ENCODE results near the gene STK24. TPM values are rescaled to one million over a fixed set of nuclear protein-coding genes. Genes with fewer than 3 reads are reported as not detected.

Gene STK24
- polyA plus RNA-seq, 1 experiment = 44.0 TPM

DNA sequence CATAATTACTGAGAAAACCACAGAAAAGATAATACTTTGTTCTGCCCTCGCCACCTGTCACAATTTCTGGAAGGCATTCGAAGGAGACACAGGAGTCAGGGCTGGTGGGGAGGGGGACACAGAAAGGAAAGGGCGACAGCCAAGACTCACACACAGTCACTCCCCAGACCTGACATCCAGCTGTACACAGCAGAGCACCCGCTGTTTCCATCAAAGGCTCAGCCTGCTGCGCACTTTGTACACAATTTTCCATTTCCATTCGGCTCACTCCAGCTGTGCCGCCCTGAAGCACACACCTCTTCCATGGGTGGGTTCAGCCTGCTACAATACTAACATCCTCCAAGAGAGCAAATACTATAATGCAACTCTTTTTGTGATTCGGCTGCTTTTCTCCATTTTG, 38.0 kb downstream of the STK24 start:
- ChIA-PET POLR2A (no interaction called here), CTCF (no interaction called here)
- H3K9me3 ChIP-seq (ENCODE audit: control insufficient read depth, insufficient read depth, low read length) = peaks cover 9% of the 10 kb centered on the region; the same call in 1 of the 2 replicates
- no peak for DNase-seq (ENCODE audit: low read depth, low spot score)
- no peak overlapping the region for H3K27ac ChIP-seq (ENCODE audit: low read depth, low read length)
- H3K27me3 ChIP-seq (ENCODE audit: control insufficient read depth, insufficient read depth, low read length) = no peaks in the 10 kb centered on the region
- TF ChIP-seq, protein P1, sequence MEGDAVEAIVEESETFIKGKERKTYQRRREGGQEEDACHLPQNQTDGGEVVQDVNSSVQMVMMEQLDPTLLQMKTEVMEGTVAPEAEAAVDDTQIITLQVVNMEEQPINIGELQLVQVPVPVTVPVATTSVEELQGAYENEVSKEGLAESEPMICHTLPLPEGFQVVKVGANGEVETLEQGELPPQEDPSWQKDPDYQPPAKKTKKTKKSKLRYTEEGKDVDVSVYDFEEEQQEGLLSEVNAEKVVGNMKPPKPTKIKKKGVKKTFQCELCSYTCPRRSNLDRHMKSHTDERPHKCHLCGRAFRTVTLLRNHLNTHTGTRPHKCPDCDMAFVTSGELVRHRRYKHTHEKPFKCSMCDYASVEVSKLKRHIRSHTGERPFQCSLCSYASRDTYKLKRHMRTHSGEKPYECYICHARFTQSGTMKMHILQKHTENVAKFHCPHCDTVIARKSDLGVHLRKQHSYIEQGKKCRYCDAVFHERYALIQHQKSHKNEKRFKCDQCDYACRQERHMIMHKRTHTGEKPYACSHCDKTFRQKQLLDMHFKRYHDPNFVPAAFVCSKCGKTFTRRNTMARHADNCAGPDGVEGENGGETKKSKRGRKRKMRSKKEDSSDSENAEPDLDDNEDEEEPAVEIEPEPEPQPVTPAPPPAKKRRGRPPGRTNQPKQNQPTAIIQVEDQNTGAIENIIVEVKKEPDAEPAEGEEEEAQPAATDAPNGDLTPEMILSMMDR (IDR thresholded peaks at IDR 0.05; ENCODE audit: low read depth, low read length) = no peak
- H3K4me3 ChIP-seq (ENCODE audit: low read depth, low read length) = no peak overlapping the region

DNA sequence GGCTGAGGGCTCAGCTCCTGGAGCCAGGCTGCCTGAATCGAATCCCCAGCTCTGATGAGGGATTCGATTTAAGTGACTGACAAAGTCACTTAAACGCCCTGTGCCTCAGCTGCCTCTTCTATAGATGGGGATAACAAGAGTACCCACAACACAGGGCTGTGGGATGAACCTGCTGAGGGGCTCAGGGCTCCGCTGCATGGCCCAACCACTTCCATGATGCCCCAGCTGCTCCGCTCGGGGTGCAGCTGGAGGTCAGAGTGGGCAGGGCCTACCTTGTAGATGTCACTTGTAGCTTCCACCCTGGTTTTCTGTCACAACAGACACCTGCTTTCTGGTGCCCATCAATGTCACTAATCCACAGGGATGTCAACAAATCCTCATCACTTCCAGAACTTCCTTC, 39.2 kb downstream of the STK24 start:
- no peaks in the 10 kb centered on the region for H3K9me3 ChIP-seq (ENCODE audit: control insufficient read depth, insufficient read depth, low read length)
- POLR2A ChIA-PET = no interaction called here
- TF ChIP-seq, protein P1 (IDR thresholded peaks at IDR 0.05; ENCODE audit: low read depth, low read length) = no peak
- no peak for DNase-seq (ENCODE audit: low read depth, low spot score)
- CTCF ChIA-PET = no interaction called here
- H3K27me3 ChIP-seq (ENCODE audit: control insufficient read depth, insufficient read depth, low read length) = no peaks in the 10 kb centered on the region
- H3K4me3 ChIP-seq (ENCODE audit: low read depth, low read length) = no peak overlapping the region
- H3K27ac ChIP-seq (ENCODE audit: low read depth, low read length) = no peak overlapping the region

DNA sequence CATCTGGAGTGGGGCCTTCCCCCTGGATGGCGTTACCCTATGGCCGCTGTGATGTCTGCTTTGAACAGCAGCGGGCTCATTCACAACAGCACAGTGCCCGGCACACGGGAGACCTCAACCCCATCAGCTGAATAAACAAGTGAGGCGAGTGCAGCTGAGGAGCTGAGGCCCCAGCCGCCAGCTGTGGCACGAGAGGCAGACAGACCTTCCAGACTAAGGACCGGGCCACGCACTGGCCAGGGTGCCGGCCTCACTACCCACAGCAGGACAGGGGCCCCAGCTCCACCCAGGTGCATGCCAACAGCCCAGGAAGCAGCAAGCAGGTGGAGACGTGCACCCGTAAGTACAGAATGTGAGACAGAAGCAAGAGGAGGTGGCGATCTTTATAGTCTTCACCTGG, 39.6 kb downstream of the STK24 start:
- H3K27ac ChIP-seq (ENCODE audit: low read depth, low read length) = no peak overlapping the region
- ChIA-PET POLR2A (no interaction called here), CTCF (no interaction called here)
- no peak for DNase-seq (ENCODE audit: low read depth, low spot score)
- TF ChIP-seq, protein P1 (IDR thresholded peaks at IDR 0.05; ENCODE audit: low read depth, low read length) = no peak
- no peaks in the 10 kb centered on the region for H3K27me3 ChIP-seq (ENCODE audit: control insufficient read depth, insufficient read depth, low read length)
- no peak overlapping the region for H3K4me3 ChIP-seq (ENCODE audit: low read depth, low read length)
- H3K9me3 ChIP-seq (ENCODE audit: control insufficient read depth, insufficient read depth, low read length) = no peaks in the 10 kb centered on the region

DNA sequence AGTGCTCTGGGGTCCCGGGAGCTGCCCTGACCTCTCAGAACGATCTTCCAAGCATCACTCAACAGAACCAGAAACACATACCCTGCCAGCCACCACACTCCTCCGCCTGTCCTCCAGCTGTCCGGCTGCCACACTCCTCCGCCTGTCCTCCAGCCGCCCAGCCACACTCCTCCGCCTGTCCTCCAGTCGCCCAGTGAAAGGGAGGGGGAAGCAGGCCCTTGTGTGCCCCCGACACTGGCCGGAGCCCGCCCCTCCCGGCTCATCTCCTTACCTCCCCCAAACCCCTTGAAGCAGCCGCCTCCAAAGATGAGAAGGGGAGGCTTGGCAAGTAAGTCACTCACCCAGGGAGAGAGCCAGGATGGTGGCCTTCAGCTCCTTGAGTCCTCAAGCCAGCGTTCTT, 40.2 kb downstream of the STK24 start:
- no peak overlapping the region for H3K4me3 ChIP-seq (ENCODE audit: low read depth, low read length)
- TF ChIP-seq, protein P1 (IDR thresholded peaks at IDR 0.05; ENCODE audit: low read depth, low read length) = no peak
- no peaks in the 10 kb centered on the region for H3K9me3 ChIP-seq (ENCODE audit: control insufficient read depth, insufficient read depth, low read length)
- H3K27me3 ChIP-seq (ENCODE audit: control insufficient read depth, insufficient read depth, low read length) = no peaks in the 10 kb centered on the region
- no peak overlapping the region for H3K27ac ChIP-seq (ENCODE audit: low read depth, low read length)
- CTCF ChIA-PET = no interaction called here
- DNase-seq (ENCODE audit: low read depth, low spot score) = no peak
- POLR2A ChIA-PET = no interaction called here

DNA sequence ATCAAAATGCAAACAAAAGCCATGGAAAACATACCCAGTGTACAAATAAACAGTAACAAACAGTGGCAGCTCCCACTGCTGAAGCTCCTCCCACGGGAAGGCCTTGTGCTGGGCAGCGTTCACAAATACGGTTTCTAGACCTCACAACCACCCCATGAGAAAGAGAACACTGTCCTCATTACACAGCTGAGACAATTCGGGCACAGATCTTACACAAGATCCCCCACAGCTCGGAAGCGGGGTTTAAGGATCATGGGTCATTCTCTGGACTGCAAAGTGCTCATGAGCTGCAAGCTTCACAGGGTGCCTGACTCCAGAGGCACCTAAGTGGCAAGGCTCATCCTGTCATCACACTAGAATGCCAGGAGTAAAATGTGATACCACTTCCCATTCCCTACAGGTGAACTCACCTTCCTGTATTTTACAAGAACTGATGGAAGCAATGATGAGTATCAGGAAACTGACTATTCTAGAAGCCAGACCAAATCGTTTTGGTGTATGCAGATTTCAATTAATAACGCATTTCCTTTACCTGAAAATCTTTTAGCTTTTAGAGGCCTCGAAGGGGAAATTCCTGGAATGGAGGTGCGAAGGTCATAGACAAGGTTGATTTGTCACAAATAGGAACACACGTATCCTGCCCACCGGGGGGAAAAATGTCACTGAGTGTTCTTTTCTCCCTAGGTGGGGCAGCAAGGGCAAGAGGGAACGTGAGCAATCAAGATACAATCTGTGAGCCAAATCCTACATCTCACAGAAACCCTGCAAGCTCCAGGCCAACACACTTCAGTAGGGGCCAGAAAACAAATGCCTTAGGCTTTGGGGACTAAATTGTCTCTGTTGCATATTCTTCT, 41.2 kb downstream of the STK24 start:
- DNase-seq (ENCODE audit: low read depth, low spot score) = no peak
- ChIA-PET POLR2A (interaction anchor here (0.6 kb wide), 1 partner anchor 15 kb away, joined by 3 read pairs; no protein-coding TSS in a partner anchor), CTCF (no interaction called here)
- Histone ChIP-seq H3K4me3 (ENCODE audit: low read depth, low read length) (no peak overlapping the region), H3K27ac (ENCODE audit: low read depth, low read length) (no peak overlapping the region), H3K9me3 (ENCODE audit: control insufficient read depth, insufficient read depth, low read length) (no peaks in the 10 kb centered on the region), H3K27me3 (ENCODE audit: control insufficient read depth, insufficient read depth, low read length) (no peaks in the 10 kb centered on the region)
- TF ChIP-seq, protein P1 (IDR thresholded peaks at IDR 0.05; ENCODE audit: low read depth, low read length) = no peak

Data from AG04450 (cell line).